ENCODE results near the gene NCBP3. TPM values are rescaled to one million over a fixed set of nuclear protein-coding genes. Genes with fewer than 3 reads are reported as not detected.

The NCBP3 gene
- total and polyA plus RNA-seq, 2 of the 8 experiments (the other 6 are each of a cell fraction or from before 2014, with no cell fraction given), result 19.6 to 46.1 TPM

DNA sequence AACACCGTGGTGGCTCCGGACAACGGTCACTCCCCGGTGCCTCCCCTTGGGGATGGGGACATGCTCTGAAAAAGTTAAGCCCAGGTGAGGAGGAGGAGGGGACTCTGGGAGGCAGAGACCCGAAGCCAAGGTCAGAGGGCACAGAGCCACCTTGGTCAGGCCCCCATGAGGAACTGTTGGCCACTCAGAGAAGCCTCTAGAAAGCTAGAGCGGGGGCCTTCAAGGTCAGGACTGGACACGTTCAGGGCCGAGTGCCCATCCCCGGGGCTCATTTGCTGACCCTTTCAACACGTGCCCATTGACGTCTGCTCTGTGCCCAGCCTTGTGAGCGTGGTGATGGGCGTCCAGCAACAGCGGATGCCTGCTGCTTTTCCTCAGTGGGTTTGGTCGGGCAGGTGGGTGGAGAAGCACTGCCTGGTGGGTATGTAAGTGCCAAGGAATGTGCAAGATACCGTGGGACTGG lies 84.1 kb downstream of the NCBP3 start:
- Histone ChIP-seq H3K4me1 (replicated peaks in 1 of 4; ENCODE audit: control insufficient read depth in 3 of 4, insufficient read depth in 4 of 4, low read length in 3 of 4) (no peaks in the 10 kb centered on the region), H4K5ac (ENCODE audit: insufficient read length, low read depth, low read length) (no peak overlapping the region), H4K20me1 (replicated peaks in 1 of 2; ENCODE audit: control insufficient read depth in 1 of 2, insufficient read depth in 2 of 2, low read length in 2 of 2) (no peaks in the 10 kb centered on the region), H2BK120ac (replicated peaks; ENCODE audit: low read depth, low read length) (no peak overlapping the region), H2AFZ (ENCODE audit: low read length) (no peak overlapping the region), H3K23me2 (ENCODE audit: low read depth, low read length) (no peaks in the 10 kb centered on the region), H2BK20ac (ENCODE audit: low read length) (no peak overlapping the region), H2BK12ac (ENCODE audit: low read depth, low read length) (no peak overlapping the region), H2BK5ac (ENCODE audit: low read depth, low read length) (no peak overlapping the region), H4K8ac (ENCODE audit: extremely low read depth, insufficient read depth, low read length) (no peak overlapping the region), H3K27ac (ENCODE audit: low read depth, low read length) (no peak overlapping the region), H3K4me3 (ENCODE audit: extremely low read depth in 1 of 4, insufficient read depth in 2 of 4, low read depth in 3 of 4, low read length in 4 of 4) (no peak overlapping the region), H2AK5ac (ENCODE audit: low read depth, low read length) (no peak overlapping the region), H4K91ac (replicated peaks; ENCODE audit: insufficient read length, low read length) (no peak overlapping the region), H3K79me1 (ENCODE audit: low read depth, low read length) (no peaks in the 10 kb centered on the region), H3K56ac (replicated peaks; ENCODE audit: insufficient read length, low read depth, low read length) (no peak overlapping the region), H3K4me2 (ENCODE audit: insufficient read depth in 1 of 2, low read depth in 2 of 2, low read length in 2 of 2) (no peak overlapping the region), H3K27me3 (replicated peaks in 1 of 4; ENCODE audit: control insufficient read depth in 3 of 4, extremely low read depth in 1 of 4, insufficient read depth in 3 of 4, low read length in 3 of 4) (no peaks in the 10 kb centered on the region), H3K9ac (replicated peaks in 1 of 4; ENCODE audit: extremely low read depth in 1 of 4, low read depth in 3 of 4, low read length in 3 of 4) (no peak overlapping the region), H3K36me3 (ENCODE audit: control insufficient read depth in 2 of 4, insufficient read depth in 4 of 4, low read length in 3 of 4) (no peaks in the 10 kb centered on the region), H3K79me2 (ENCODE audit: control insufficient read depth in 1 of 2, insufficient read depth in 2 of 2, low read length in 2 of 2) (no peaks in the 10 kb centered on the region), H2BK15ac (ENCODE audit: low read length) (no peak overlapping the region), H3K4ac (replicated peaks; ENCODE audit: insufficient read length, low read depth, low read length) (no peak overlapping the region), H3K9me3 (ENCODE audit: insufficient read depth in 2 of 2, low read depth in 1 of 2, low read length in 1 of 2) (peaks cover 0 to 3% of the 10 kb centered on the region in 2 experiments; a peak in 1 of 4 replicates), H3K23ac (ENCODE audit: insufficient read length) (no peak overlapping the region), H3K14ac (ENCODE audit: insufficient read length) (no peak overlapping the region), H3K18ac (ENCODE audit: extremely low read depth, low read length) (no peak overlapping the region)
- CTCF ChIA-PET (ENCODE audit: partially characterized antibody), result interaction anchor here (1.4 to 3.5 kb wide), 3 partner anchors 24 to 155 kb away, joined by 3 to 14 read pairs (median 12); no protein-coding TSS in a partner anchor
- no peak for TF ChIP-seq BACH1 (IDR thresholded peaks at IDR 0.05; ENCODE audit: low read length)
- TF ChIP-seq BCL11A (IDR thresholded peaks at IDR 0.05; ENCODE audit: low read depth in 2 of 2, low read length in 2 of 2), result no peak
- TF ChIP-seq ATF2 (IDR thresholded peaks at IDR 0.05; ENCODE audit: low read length), result no peak
- TF ChIP-seq MAFK (IDR thresholded peaks at IDR 0.05; ENCODE audit: low read depth, low read length), result no peak
- TF ChIP-seq KDM1A (IDR thresholded peaks at IDR 0.05; ENCODE audit: borderline replicate concordance, low read length), result no peak
- WGBS, 2 experiments (ENCODE audit: extremely low coverage in 1 of 2, insufficient coverage in 1 of 2, insufficient read length in 1 of 2, insufficient replicate concordance in 2 of 2, low coverage in 1 of 2, low lambda C conversion rate in 2 of 2, missing lambda C conversion rate in 1 of 2), result 89% methylated on average over 16 of the region's 16 CpGs; no CpG with 5 or more reads in 1 of the 2 experiments
- DNase-seq (ENCODE audit: low read depth in 1 of 2, low spot score in 2 of 2) (no peak), FAIRE-seq (no peak)
- POLR2A ChIA-PET (ENCODE audit: partially characterized antibody), result interaction anchor here (1.3 kb wide), 1 partner anchor 11 kb away, joined by 3 read pairs; no protein-coding TSS in a partner anchor
